ENCODE results near the gene FSD2. TPM values are rescaled to one million over a fixed set of nuclear protein-coding genes. Genes with fewer than 3 reads are reported as not detected.

Gene FSD2
- total RNA-seq, 1 donor from 2014 or later, result 0.09 TPM

- Mint-ChIP-seq H3K36me3 (ENCODE audit: low read depth, unreplicated experiment) (no peaks in the 10 kb centered on the region), H3K9me3 (ENCODE audit: unreplicated experiment) (no peaks in the 10 kb centered on the region), H3K27me3 (ENCODE audit: low read depth, unreplicated experiment) (no peaks in the 10 kb centered on the region), H3K4me1 (ENCODE audit: low read depth, unreplicated experiment) (peaks cover 22% of the 10 kb centered on the region), H3K4me3 (ENCODE audit: unreplicated experiment) (no peak overlapping the region), H3K27ac (ENCODE audit: unreplicated experiment) (no peak overlapping the region)
- H3K9ac ChIP-seq (ENCODE audit: low read length), result no peak overlapping the region
- no peaks in the 10 kb centered on the region for H3K27me3 ChIP-seq (ENCODE audit: insufficient read depth, low read length)
- no peaks in the 10 kb centered on the region for H3K79me2 ChIP-seq (ENCODE audit: insufficient read depth, low read length)
- H3K36me3 ChIP-seq (ENCODE audit: insufficient read depth, low read length), result no peaks in the 10 kb centered on the region
- no peak overlapping the region for H3K4me3 ChIP-seq (ENCODE audit: insufficient read depth, low read depth, low read length)
- H2AFZ ChIP-seq (ENCODE audit: low read depth, low read length), result no peak overlapping the region
- no peak for FAIRE-seq
- no peak overlapping the region for H3K4me2 ChIP-seq (ENCODE audit: low read length)
- H4K20me1 ChIP-seq (ENCODE audit: insufficient read depth, low read length), result no peaks in the 10 kb centered on the region
- no peak for DNase-seq (ENCODE audit: low read depth)
- no peaks in the 10 kb centered on the region for H3K9me3 ChIP-seq (ENCODE audit: insufficient read depth, low read depth, low read length)
- TF ChIP-seq CTCF (IDR thresholded peaks at IDR 0.05; ENCODE audit: insufficient read depth, low read depth, low read length) (no peak), EZH2 (IDR thresholded peaks at IDR 0.05; ENCODE audit: insufficient read depth, low read length) (no peak)
- peaks cover 27% of the 10 kb centered on the region for H3K4me1 ChIP-seq (ENCODE audit: insufficient read depth, low read length)
- no peak overlapping the region for H3K27ac ChIP-seq (ENCODE audit: low read depth, low read length)
Observed at GRCh38 chr15:82847703-82848102, 41.8 kb upstream of the FSD2 start.

- H3K9me3 Mint-ChIP-seq (ENCODE audit: unreplicated experiment), result no peaks in the 10 kb centered on the region
- H3K4me3 Mint-ChIP-seq (ENCODE audit: unreplicated experiment), result no peak overlapping the region
- Histone ChIP-seq H2AFZ (ENCODE audit: low read depth, low read length) (no peak overlapping the region), H3K4me3 (ENCODE audit: insufficient read depth, low read depth, low read length) (no peak overlapping the region), H3K36me3 (ENCODE audit: insufficient read depth, low read length) (no peaks in the 10 kb centered on the region), H3K27me3 (ENCODE audit: insufficient read depth, low read length) (no peaks in the 10 kb centered on the region), H3K79me2 (ENCODE audit: insufficient read depth, low read length) (no peaks in the 10 kb centered on the region), H3K4me1 (ENCODE audit: insufficient read depth, low read length) (peaks cover 16% of the 10 kb centered on the region), H3K9ac (ENCODE audit: low read length) (no peak overlapping the region), H4K20me1 (ENCODE audit: insufficient read depth, low read length) (no peaks in the 10 kb centered on the region), H3K9me3 (ENCODE audit: insufficient read depth, low read depth, low read length) (no peaks in the 10 kb centered on the region), H3K27ac (ENCODE audit: low read depth, low read length) (no peak overlapping the region), H3K4me2 (ENCODE audit: low read length) (no peak overlapping the region)
- H3K27me3 Mint-ChIP-seq (ENCODE audit: low read depth, unreplicated experiment), result no peaks in the 10 kb centered on the region
- H3K27ac Mint-ChIP-seq (ENCODE audit: unreplicated experiment), result no peak overlapping the region
- no peak for TF ChIP-seq CTCF (IDR thresholded peaks at IDR 0.05; ENCODE audit: insufficient read depth, low read depth, low read length)
- no peak for TF ChIP-seq EZH2 (IDR thresholded peaks at IDR 0.05; ENCODE audit: insufficient read depth, low read length)
- no peak for DNase-seq (ENCODE audit: low read depth)
- FAIRE-seq, result no peak
- H3K4me1 Mint-ChIP-seq (ENCODE audit: low read depth, unreplicated experiment), result peaks cover 22% of the 10 kb centered on the region
- peaks cover 3% of the 10 kb centered on the region for H3K36me3 Mint-ChIP-seq (ENCODE audit: low read depth, unreplicated experiment)
Observed at GRCh38 chr15:82846621-82847020, 40.8 kb upstream of the FSD2 start.

- Histone ChIP-seq H3K4me3 (ENCODE audit: insufficient read depth, low read depth, low read length) (no peak overlapping the region), H3K9ac (ENCODE audit: low read length) (no peak overlapping the region), H3K36me3 (ENCODE audit: insufficient read depth, low read length) (no peaks in the 10 kb centered on the region), H3K4me1 (ENCODE audit: insufficient read depth, low read length) (peaks cover 16% of the 10 kb centered on the region), H3K4me2 (ENCODE audit: low read length) (no peak overlapping the region), H3K27ac (ENCODE audit: low read depth, low read length) (no peak overlapping the region), H3K9me3 (ENCODE audit: insufficient read depth, low read depth, low read length) (no peaks in the 10 kb centered on the region), H3K27me3 (ENCODE audit: insufficient read depth, low read length) (no peaks in the 10 kb centered on the region), H4K20me1 (ENCODE audit: insufficient read depth, low read length) (no peaks in the 10 kb centered on the region), H2AFZ (ENCODE audit: low read depth, low read length) (no peak overlapping the region), H3K79me2 (ENCODE audit: insufficient read depth, low read length) (no peaks in the 10 kb centered on the region)
- Mint-ChIP-seq H3K4me1 (ENCODE audit: low read depth, unreplicated experiment) (peaks cover 22% of the 10 kb centered on the region), H3K27ac (ENCODE audit: unreplicated experiment) (no peak overlapping the region), H3K9me3 (ENCODE audit: unreplicated experiment) (no peaks in the 10 kb centered on the region), H3K36me3 (ENCODE audit: low read depth, unreplicated experiment) (peaks cover 3% of the 10 kb centered on the region), H3K4me3 (ENCODE audit: unreplicated experiment) (no peak overlapping the region), H3K27me3 (ENCODE audit: low read depth, unreplicated experiment) (no peaks in the 10 kb centered on the region)
- no peak for TF ChIP-seq EZH2 (IDR thresholded peaks at IDR 0.05; ENCODE audit: insufficient read depth, low read length)
- FAIRE-seq, result no peak
- DNase-seq (ENCODE audit: low read depth), result no peak
Observed at GRCh38 chr15:82845686-82846085, 39.8 kb upstream of the FSD2 start.
